ENCODE results near the gene OGT.
"Not testable (repeated sequence)": the region's sequence is repeated elsewhere in the genome, so short reads cannot be mapped to it uniquely, and the experiment has no call there.

DNA sequence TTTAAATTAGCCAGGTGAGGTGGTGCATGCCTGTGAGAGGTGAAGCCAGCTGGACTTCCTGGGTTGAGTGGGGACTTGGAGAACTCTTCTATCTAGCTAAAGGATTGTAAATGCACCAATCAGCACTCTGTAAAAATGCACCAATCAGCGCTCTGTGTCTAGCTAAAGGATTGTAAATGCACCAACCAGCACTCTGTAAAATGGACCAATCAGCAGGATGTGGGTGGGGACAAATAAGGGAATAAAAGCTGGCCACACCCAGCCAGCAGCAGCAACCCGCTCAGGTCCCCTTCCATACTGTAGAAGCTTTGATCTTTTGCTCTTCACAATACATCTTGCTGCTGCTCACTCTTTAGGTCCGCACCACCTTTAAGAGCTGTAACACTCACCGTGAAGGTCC lies 19.2 kb upstream of the OGT start:
- TF ChIP-seq, protein P1, sequence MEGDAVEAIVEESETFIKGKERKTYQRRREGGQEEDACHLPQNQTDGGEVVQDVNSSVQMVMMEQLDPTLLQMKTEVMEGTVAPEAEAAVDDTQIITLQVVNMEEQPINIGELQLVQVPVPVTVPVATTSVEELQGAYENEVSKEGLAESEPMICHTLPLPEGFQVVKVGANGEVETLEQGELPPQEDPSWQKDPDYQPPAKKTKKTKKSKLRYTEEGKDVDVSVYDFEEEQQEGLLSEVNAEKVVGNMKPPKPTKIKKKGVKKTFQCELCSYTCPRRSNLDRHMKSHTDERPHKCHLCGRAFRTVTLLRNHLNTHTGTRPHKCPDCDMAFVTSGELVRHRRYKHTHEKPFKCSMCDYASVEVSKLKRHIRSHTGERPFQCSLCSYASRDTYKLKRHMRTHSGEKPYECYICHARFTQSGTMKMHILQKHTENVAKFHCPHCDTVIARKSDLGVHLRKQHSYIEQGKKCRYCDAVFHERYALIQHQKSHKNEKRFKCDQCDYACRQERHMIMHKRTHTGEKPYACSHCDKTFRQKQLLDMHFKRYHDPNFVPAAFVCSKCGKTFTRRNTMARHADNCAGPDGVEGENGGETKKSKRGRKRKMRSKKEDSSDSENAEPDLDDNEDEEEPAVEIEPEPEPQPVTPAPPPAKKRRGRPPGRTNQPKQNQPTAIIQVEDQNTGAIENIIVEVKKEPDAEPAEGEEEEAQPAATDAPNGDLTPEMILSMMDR (IDR thresholded peaks at IDR 0.05 in 2 of 3, conservative IDR thresholded peaks at IDR 0.05 in 1 of 3; ENCODE audit: borderline replicate concordance in 1 of 3, insufficient read depth in 1 of 3, low read depth in 2 of 3, low read length in 2 of 3): not testable (repeated sequence)
- not testable (repeated sequence) for TF ChIP-seq POLR2A (IDR thresholded peaks at IDR 0.05; ENCODE audit: borderline replicate concordance, extremely low read depth, insufficient read depth, insufficient read length); EZH2 (IDR thresholded peaks at IDR 0.05); EZH2phosphoT487 (IDR thresholded peaks at IDR 0.05; ENCODE audit: borderline replicate concordance); JUND (IDR thresholded peaks at IDR 0.05); TCF7L2 (IDR thresholded peaks at IDR 0.05; ENCODE audit: borderline replicate concordance, extremely low read depth, insufficient read depth, insufficient read length); YY1 (IDR thresholded peaks at IDR 0.05; ENCODE audit: extremely low read depth, insufficient replicate concordance, low read depth, low read length); POLR2AphosphoS5 (IDR thresholded peaks at IDR 0.05; ENCODE audit: low read depth, low read length); ZNF274 (IDR thresholded peaks at IDR 0.05; ENCODE audit: low read depth, low read length); FOSL1 (IDR thresholded peaks at IDR 0.05; ENCODE audit: low read depth)
- TF ChIP-seq, protein P2, sequence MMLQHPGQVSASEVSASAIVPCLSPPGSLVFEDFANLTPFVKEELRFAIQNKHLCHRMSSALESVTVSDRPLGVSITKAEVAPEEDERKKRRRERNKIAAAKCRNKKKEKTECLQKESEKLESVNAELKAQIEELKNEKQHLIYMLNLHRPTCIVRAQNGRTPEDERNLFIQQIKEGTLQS (IDR thresholded peaks at IDR 0.05): not testable (repeated sequence)

Data from HCT116 (cell line).